ENCODE data around the gene CDH13.

Gene CDH13

DNA sequence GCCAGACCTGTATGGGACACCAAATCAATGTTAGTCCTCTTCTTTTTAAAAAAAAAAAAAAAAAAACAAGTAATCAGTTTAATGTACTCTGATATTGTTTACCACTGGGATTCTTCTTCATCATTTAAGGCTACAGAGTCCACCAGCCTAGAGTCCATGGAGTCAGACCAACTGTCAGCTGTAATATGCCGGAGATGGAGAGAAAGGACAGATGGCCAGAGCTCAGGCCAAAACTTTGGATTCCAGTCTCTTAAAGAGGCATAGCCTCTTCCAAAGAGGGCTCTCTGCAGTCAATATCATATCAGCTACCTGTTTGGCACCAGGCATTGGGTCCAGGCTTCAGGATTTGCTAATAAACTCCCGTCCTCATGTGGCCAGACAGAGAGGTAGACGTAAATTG is 711.4 kb downstream of the CDH13 start:
- H4K20me1 ChIP-seq (ENCODE audit: insufficient read depth, low read length): no peaks in the 10 kb centered on the region
- TF ChIP-seq, protein P1, sequence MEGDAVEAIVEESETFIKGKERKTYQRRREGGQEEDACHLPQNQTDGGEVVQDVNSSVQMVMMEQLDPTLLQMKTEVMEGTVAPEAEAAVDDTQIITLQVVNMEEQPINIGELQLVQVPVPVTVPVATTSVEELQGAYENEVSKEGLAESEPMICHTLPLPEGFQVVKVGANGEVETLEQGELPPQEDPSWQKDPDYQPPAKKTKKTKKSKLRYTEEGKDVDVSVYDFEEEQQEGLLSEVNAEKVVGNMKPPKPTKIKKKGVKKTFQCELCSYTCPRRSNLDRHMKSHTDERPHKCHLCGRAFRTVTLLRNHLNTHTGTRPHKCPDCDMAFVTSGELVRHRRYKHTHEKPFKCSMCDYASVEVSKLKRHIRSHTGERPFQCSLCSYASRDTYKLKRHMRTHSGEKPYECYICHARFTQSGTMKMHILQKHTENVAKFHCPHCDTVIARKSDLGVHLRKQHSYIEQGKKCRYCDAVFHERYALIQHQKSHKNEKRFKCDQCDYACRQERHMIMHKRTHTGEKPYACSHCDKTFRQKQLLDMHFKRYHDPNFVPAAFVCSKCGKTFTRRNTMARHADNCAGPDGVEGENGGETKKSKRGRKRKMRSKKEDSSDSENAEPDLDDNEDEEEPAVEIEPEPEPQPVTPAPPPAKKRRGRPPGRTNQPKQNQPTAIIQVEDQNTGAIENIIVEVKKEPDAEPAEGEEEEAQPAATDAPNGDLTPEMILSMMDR (IDR thresholded peaks at IDR 0.05; ENCODE audit: low read depth, low read length): no peak
- no peak for TF ChIP-seq EZH2phosphoT487 (IDR thresholded peaks at IDR 0.05; ENCODE audit: low read depth)
- H3K27me3 ChIP-seq (ENCODE audit: low read depth, low read length): no peaks in the 10 kb centered on the region; the same call in 1 of the 2 replicates
- no peak overlapping the region for H3K4me2 ChIP-seq (ENCODE audit: low read length)
- H3K9ac ChIP-seq (ENCODE audit: low read length): no peak overlapping the region
- H2AFZ ChIP-seq (ENCODE audit: low read depth, low read length): no peak overlapping the region
- no peak overlapping the region for H3K27ac ChIP-seq (ENCODE audit: low read length)
- no peak overlapping the region for H3K4me3 ChIP-seq (ENCODE audit: low read length)
- H3K79me2 ChIP-seq (ENCODE audit: low read length): no peaks in the 10 kb centered on the region
- H3K36me3 ChIP-seq (replicated peaks; ENCODE audit: low read depth, low read length): no peaks in the 10 kb centered on the region
- no peaks in the 10 kb centered on the region for H3K9me3 ChIP-seq (ENCODE audit: insufficient read depth, low read length)
- H3K4me1 ChIP-seq (ENCODE audit: low read length): no peaks in the 10 kb centered on the region

GRCh38 chr16:83338941-83339340 is 712.2 kb downstream of the CDH13 start:
- Histone ChIP-seq H3K79me2 (ENCODE audit: low read length) (no peaks in the 10 kb centered on the region), H3K4me2 (ENCODE audit: low read length) (no peak overlapping the region), H3K4me1 (ENCODE audit: low read length) (no peaks in the 10 kb centered on the region)

GRCh38 chr16:83343935-83344366 is 717.2 kb downstream of the CDH13 start:
- H3K4me2 ChIP-seq (ENCODE audit: low read length): no peak overlapping the region
- H3K4me3 ChIP-seq (ENCODE audit: low read length): no peak overlapping the region
- no peaks in the 10 kb centered on the region for H4K20me1 ChIP-seq (ENCODE audit: insufficient read depth, low read length)
- H3K4me1 ChIP-seq (ENCODE audit: low read length): no peaks in the 10 kb centered on the region
- H3K9me3 ChIP-seq (ENCODE audit: insufficient read depth, low read length): no peaks in the 10 kb centered on the region
- H3K79me2 ChIP-seq (ENCODE audit: low read length): no peaks in the 10 kb centered on the region
- no peak overlapping the region for H3K27ac ChIP-seq (ENCODE audit: low read length)
- no peaks in the 10 kb centered on the region for H3K36me3 ChIP-seq (replicated peaks; ENCODE audit: low read depth, low read length)
- no peak overlapping the region for H3K9ac ChIP-seq (ENCODE audit: low read length)
- H3K27me3 ChIP-seq (ENCODE audit: low read depth, low read length): no peaks in the 10 kb centered on the region
- H2AFZ ChIP-seq (ENCODE audit: low read depth, low read length): no peak overlapping the region
- TF ChIP-seq EZH2phosphoT487 (IDR thresholded peaks at IDR 0.05; ENCODE audit: low read depth): no peak
- TF ChIP-seq, protein P1 (IDR thresholded peaks at IDR 0.05; ENCODE audit: low read depth, low read length): no peak

More at GRCh38 chr16:83338941-83339340, 712.2 kb downstream of the CDH13 start:
- no peaks in the 10 kb centered on the region for H4K20me1 ChIP-seq (ENCODE audit: insufficient read depth, low read length)
- no peak overlapping the region for H3K4me3 ChIP-seq (ENCODE audit: low read length)
- no peak for TF ChIP-seq EZH2phosphoT487 (IDR thresholded peaks at IDR 0.05; ENCODE audit: low read depth)
- TF ChIP-seq, protein P1 (IDR thresholded peaks at IDR 0.05; ENCODE audit: low read depth, low read length): no peak
- no peaks in the 10 kb centered on the region for H3K9me3 ChIP-seq (ENCODE audit: insufficient read depth, low read length)
- no peak overlapping the region for H3K27ac ChIP-seq (ENCODE audit: low read length)
- H3K36me3 ChIP-seq (replicated peaks; ENCODE audit: low read depth, low read length): no peaks in the 10 kb centered on the region
- H3K27me3 ChIP-seq (ENCODE audit: low read depth, low read length): no peaks in the 10 kb centered on the region; the same call in 1 of the 2 replicates
- no peak overlapping the region for H2AFZ ChIP-seq (ENCODE audit: low read depth, low read length)
- H3K9ac ChIP-seq (ENCODE audit: low read length): no peak overlapping the region

DNA sequence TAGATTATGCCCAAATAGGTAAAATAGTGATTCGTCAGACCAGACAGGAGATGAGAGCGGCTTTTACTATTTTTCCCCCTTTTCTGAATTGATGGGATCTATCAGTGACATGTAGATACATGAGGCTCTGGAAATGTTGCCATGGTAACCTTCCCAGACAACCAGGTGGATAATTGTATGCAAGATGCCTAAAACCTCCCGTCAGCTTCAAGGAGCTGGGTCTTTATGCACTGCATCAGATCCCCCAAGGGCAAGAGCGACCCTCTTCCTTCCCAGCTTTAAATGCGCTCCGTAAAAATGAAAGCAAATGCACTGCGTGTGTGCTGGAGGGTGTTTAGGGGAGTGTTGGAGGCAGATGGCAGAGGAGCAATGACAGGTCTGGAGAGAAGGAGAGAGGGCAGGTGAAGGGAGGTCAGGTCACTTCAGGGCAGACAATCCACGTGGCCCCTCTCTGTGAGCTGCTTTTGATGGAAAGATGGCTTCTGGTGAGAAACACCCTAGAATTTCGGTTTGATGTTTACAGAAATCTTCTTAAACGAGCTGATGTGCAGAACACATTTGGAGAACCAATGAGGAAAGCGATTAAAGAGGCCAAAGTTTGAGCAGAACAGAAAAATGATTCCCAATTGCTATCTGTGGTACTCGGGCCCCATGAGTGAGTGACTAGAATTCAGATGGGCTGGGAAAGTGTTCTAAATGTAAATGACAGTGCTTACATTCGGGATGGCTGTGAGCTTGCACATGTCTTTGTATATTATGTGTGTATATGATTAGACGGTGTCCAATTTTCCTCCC is 719.3 kb downstream of the CDH13 start:
- no peak for TF ChIP-seq EZH2phosphoT487 (IDR thresholded peaks at IDR 0.05; ENCODE audit: low read depth)
- TF ChIP-seq, protein P1 (IDR thresholded peaks at IDR 0.05; ENCODE audit: low read depth, low read length): no peak
- H3K9ac ChIP-seq (ENCODE audit: low read length): no peak overlapping the region

More for the DNA sequence above, 719.3 kb downstream of the CDH13 start:
- Histone ChIP-seq H3K9me3 (ENCODE audit: insufficient read depth, low read length) (no peaks in the 10 kb centered on the region), H3K79me2 (ENCODE audit: low read length) (no peaks in the 10 kb centered on the region), H3K36me3 (replicated peaks; ENCODE audit: low read depth, low read length) (no peaks in the 10 kb centered on the region), H4K20me1 (ENCODE audit: insufficient read depth, low read length) (no peaks in the 10 kb centered on the region), H3K4me3 (ENCODE audit: low read length) (no peak overlapping the region), H3K4me1 (ENCODE audit: low read length) (no peaks in the 10 kb centered on the region), H3K27me3 (ENCODE audit: low read depth, low read length) (no peaks in the 10 kb centered on the region), H2AFZ (ENCODE audit: low read depth, low read length) (no peak overlapping the region), H3K27ac (ENCODE audit: low read length) (no peak overlapping the region), H3K4me2 (ENCODE audit: low read length) (no peak overlapping the region)

All from OCI-LY3 (cell line).